ENCODE data around the gene ENOX1.
A peak's percentile ranks its signal among the peaks of the same experiment; 100 is the strongest.

The ENOX1 gene

GRCh38 chr13:43528992-43529391 lies 257.8 kb downstream of the ENOX1 start:
- no peak for DNase-seq

GRCh38 chr13:43522788-43523187 lies 264.0 kb downstream of the ENOX1 start:
- no peak for DNase-seq

- DNase-seq, result no peak
Observed at GRCh38 chr13:43520351-43520750, 266.4 kb downstream of the ENOX1 start.

DNA sequence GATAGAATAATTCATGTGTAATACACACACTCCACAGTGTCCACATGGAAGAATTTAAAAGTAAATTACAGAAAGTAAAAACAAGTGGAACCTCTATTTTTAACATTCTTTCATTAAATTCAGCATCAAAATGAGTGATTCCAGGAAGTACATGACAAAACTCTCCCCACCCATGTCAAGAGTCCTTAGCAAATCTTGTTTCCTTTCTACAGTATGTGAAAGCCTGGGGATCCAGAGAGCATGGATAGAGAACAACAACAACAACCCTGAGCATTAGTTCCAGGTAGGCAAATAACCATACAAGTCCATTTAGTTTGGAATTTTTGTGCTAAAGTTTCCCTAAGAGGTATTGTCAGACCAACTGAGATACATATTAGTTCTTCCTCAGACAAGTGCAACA lies 267.9 kb downstream of the ENOX1 start:
- DNase-seq, result no peak

DNA sequence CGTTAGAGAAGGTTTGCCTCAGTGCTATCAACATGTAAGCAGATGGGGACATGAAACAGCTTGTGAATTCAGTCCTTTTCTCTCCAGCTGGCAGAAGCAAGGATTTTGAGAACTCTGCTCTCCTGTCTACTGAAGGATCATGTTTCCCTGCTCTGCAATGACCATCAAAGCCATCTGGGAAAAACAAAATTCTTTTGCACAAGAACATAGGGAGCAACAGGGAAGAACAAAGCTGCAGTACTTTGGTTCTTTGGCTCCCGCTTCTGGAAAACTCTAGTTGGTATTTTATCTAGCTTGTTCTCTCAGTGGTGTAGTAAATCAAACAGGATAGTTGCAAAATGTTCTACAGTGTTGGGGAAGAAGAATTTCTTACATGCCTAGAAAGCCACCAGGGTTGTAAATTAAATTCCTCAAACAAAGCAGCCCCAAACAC lies 270.4 kb downstream of the ENOX1 start:
- no peak for DNase-seq

DNA sequence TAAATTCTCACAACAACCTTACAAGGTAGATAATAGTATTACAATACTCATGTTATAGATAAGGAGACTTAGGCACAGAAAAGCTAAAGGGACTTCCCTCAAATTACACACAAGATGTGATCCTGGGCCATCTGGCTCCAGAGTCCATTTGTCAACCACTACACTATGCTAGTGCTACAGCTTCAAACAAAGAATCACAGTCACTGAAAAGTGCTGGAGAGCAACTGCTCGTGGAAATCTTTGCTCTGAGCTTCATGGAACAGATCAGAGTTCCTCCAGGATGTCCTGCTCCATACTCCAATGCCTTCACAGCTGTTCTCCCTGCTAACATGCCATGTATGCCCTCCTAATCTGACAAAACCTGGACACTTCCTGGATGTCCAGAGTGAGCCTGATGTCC lies 271.2 kb downstream of the ENOX1 start:
- DNase-seq, result no peak

DNA sequence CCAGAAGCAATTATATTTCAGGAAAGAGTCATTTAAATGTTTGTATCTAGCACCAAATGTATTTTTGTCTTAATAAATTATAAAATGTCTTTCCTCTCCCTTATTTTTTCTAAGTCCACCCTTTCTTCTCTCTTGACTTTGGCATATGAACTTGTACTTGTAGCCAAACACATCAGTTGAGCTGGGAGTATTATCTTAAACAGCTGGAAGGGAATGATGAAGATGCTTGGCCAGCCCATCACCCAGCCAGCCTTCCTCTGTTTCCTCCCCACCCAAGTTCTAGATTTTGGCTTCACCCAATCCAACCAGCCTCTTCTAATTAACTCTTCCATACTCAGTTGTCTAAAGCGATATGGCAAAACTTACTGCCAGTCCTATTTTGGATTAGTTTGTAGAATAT lies 272.5 kb downstream of the ENOX1 start:
- no peak for DNase-seq

GRCh38 chr13:43512221-43512620 lies 274.6 kb downstream of the ENOX1 start:
- DNase-seq, result no peak

DNA sequence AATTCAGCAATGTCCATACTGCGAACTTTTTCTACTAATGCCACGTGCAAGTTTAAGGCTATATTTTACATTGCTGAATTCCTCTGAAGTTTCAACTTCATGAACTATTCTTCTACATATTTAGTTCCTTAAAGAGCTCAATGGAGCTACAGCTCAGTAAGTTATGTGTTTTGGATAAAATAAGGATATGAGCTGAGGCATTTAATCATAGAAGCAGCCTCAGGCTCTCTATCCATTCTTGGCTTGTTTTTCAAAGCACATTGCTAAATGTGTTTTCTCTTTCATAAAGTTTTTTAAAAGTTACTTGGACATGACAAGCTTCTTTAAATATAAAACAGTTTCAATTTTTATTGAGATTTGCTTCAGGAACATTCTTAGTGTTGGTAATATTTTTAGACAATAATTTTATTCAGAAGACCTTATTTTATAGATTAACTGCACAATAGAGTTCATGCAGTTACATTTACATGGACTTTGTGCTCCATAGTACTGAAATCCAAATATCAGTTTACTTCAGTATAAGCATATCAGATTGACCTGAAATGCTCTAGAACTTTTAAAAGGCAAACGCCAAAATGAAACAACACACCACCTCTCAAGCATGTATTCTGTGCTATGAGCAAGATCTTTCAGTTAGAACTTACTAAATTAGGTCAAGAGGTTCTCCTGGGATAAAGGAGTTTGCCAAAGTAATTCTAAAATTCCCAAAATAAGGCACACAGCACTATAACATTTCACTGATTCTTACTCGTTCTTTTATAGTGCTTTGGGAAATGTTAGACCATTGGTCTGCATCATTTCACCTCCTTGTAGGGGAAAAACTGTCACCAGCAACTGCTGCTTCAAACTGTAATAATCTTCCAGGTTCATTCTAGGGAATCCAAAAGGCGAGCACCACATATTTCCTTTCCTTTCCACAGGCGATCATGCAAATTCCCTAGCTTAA lies 275.5 kb downstream of the ENOX1 start:
- no peak for DNase-seq

DNA sequence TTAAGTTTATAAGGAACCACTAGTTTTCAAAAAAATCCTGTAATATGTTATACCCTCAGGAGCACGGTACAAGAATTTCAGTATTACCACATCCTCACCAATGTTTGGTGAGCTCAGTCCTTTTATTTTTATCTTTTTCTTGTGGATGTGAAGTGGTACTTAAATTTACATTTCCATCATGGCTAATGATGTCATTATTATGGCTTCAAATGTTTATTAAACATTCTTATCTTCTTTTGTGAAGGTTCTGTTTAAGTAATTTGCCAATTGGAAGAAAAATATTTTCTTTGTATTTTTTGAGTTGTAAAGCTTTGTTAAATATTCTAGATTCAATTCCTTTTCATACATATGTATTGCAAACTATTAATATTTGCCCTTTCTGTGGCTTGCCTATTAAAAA lies 291.0 kb downstream of the ENOX1 start:
- no peak for DNase-seq

- no peak for DNase-seq
Observed at GRCh38 chr13:43494206-43494605, 292.6 kb downstream of the ENOX1 start.

- DNase-seq, result peak; percentile 54
Observed at GRCh38 chr13:43493496-43494000, 293.2 kb downstream of the ENOX1 start.

GRCh38 chr13:43492745-43493144 lies 294.0 kb downstream of the ENOX1 start:
- no peak for DNase-seq

- no peak for DNase-seq
Observed at GRCh38 chr13:43492311-43492710, 294.5 kb downstream of the ENOX1 start.

GRCh38 chr13:43489233-43489632 lies 297.5 kb downstream of the ENOX1 start:
- no peak for DNase-seq

GRCh38 chr13:43487885-43488284 lies 298.9 kb downstream of the ENOX1 start:
- DNase-seq, result no peak

- no peak for DNase-seq
Observed at GRCh38 chr13:43487461-43487860, 299.3 kb downstream of the ENOX1 start.

GRCh38 chr13:43484432-43485225 lies 302.1 kb downstream of the ENOX1 start:
- DNase-seq, result no peak

DNA sequence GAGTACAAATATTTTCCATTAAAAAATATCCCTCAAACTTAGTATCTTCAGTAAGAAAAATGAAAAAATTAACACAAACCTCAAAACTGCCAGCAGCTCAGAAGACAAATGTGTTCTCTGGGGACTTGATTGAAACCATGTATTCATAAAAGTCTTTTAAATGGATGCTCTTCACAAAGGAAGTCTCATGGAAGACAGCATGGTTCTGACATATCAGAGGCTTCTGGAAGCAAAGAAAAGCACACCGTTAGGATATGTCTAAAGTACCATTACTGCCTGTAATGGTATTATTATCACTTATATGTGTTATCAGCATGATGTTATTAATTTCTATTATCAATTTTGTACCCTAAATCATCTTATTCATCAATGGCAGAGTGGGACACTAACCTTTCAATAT lies 302.8 kb downstream of the ENOX1 start:
- DNase-seq, result no peak

GRCh38 chr13:43482641-43483040 lies 304.1 kb downstream of the ENOX1 start:
- DNase-seq, result no peak

GRCh38 chr13:43482026-43482425 lies 304.7 kb downstream of the ENOX1 start:
- no peak for DNase-seq

GRCh38 chr13:43478902-43479301 lies 307.9 kb downstream of the ENOX1 start:
- no peak for DNase-seq

DNA sequence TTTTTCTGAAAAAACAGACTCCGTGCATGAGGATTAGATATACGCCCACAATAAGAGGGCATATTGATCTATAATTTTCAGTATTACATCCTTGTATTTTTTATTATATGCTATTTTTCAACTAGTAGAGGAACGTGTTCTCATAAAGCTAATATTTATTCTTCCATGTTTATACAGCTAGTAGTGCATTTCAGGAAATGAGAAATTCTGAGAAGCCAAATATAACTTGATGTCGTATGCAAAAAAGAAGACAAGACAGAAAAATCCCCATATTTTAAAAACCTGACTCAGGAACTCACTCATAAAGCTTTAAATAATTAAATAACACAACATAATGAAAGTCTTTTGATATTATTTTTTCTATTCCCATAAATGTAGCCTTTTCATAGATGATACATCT lies 308.6 kb downstream of the ENOX1 start:
- DNase-seq, result no peak

- no peak for DNase-seq
Observed at GRCh38 chr13:43475140-43475539, 311.6 kb downstream of the ENOX1 start.

Data from islet precursor cell (in vitro differentiated cells).